GM23338 (cell line): ENCODE results near the gene ANKRD62.

Source experiments
- CREB1 ChIP-seq: fragments of 250-450 bp; sonication (Bioruptor Pico); IDR thresholded peaks from 2 replicates; pipeline ENCODE4 v1.5.0; 2020; ENCODE audit warnings: low read depth, mild to moderate bottlenecking, moderate library complexity
- CTCF ChIP-seq, 2 experiments: fragments of 200-600 bp in 1 of 2; sonication (generic) in 1 of 2; conservative IDR thresholded peaks; 2 replicates each; pipeline versions ENCODE4 v1.5.1 to v1.6.1; 2016 to 2017; ENCODE audit warnings: antibody characterized with exemption in 2 of 2, low read depth in 2 of 2, mild to moderate bottlenecking in 2 of 2, moderate library complexity in 1 of 2
- EZH2 ChIP-seq: fragments of 200-600 bp; sonication (generic); IDR thresholded peaks from one replicate; pipeline ENCODE4 v1.8.0; 2017; ENCODE audit warnings: antibody characterized with exemption, mild to moderate bottlenecking, low read depth; ENCODE audit not compliant: unreplicated experiment
- EZH2phosphoT487 ChIP-seq: fragments of 200-600 bp; sonication (generic); IDR thresholded peaks from one replicate; pipeline ENCODE4 v1.8.1; 2018; ENCODE audit warnings: antibody characterized with exemption; ENCODE audit not compliant: unreplicated experiment
- JUNB ChIP-seq: IDR thresholded peaks from one replicate; pipeline ENCODE4 v1.6.1; 2016; ENCODE audit warnings: antibody characterized with exemption; ENCODE audit not compliant: unreplicated experiment
- POLR2AphosphoS5 ChIP-seq: IDR thresholded peaks from 2 replicates; pipeline ENCODE4 v1.6.1; 2016; ENCODE audit warnings: antibody characterized with exemption, low read depth
- REST ChIP-seq: IDR thresholded peaks from one replicate; pipeline ENCODE4 v1.6.1; 2018; ENCODE audit warnings: antibody characterized with exemption; ENCODE audit not compliant: unreplicated experiment
- STAT1 ChIP-seq: IDR thresholded peaks from one replicate; pipeline ENCODE4 v1.6.1; 2016; ENCODE audit warnings: antibody characterized with exemption; ENCODE audit not compliant: unreplicated experiment
- ZNF114 ChIP-seq: fragments of 250-450 bp; sonication (Bioruptor Pico); IDR thresholded peaks from 2 replicates; pipeline ENCODE4 v1.5.0; 2020; ENCODE audit warnings: mild to moderate bottlenecking, moderate library complexity

- no peak for TF ChIP-seq CTCF (conservative IDR thresholded peaks at IDR 0.05; ENCODE audit: low read depth in 2 of 2)
- TF ChIP-seq STAT1, result no peak
- no peak for TF ChIP-seq EZH2
- TF ChIP-seq JUNB, result no peak
- TF ChIP-seq EZH2phosphoT487, result no peak
- no peak for TF ChIP-seq POLR2AphosphoS5
- no peak for TF ChIP-seq ZNF114 (CRISPR knock-in tag)
- TF ChIP-seq REST, result no peak
- no peak for TF ChIP-seq CREB1
Measured at GRCh38 chr18:12048827-12049175, 44.8 kb upstream of the ANKRD62 start.
